H1 (cell line): ENCODE data around the gene LECT2. TPM values are rescaled to one million over a fixed set of nuclear protein-coding genes. Genes with fewer than 3 reads are reported as not detected.

Experiments
- CTCF ChIA-PET: fragments of 300-600 bp; sonication (Branson Sonifier 250); formaldehyde crosslinking; loops from one replicate; lab custom pipeline; 2021; ENCODE audit not compliant: partially characterized antibody; lab: Charles Lee
- POLR2A ChIA-PET: fragments of 300-600 bp; sonication (Branson Sonifier 250); formaldehyde crosslinking; loops from one replicate; lab custom pipeline; 2021; ENCODE audit warnings: inconsistent platforms; ENCODE audit not compliant: partially characterized antibody; lab: Charles Lee
- DNase-seq, 2 experiments: peaks; one replicate each; pipeline versions ENCODE4 v3.0.0 to v3.0.0-alpha.2; 2010 to 2022; ENCODE audit warnings: low spot score in 2 of 2, low read depth in 1 of 2, mixed read lengths in 1 of 2
- FAIRE-seq: peaks from 2 replicates; lab custom pipeline; 2011; peaks lifted over from hg19 to GRCh38; lab: Jason Lieb, UNC
- H2AFZ ChIP-seq: 2 replicates; pipeline ENCODE4 v1.8.1; 2012; ENCODE audit warnings: low read length, inconsistent platforms
- H2AK5ac ChIP-seq: 2 replicates; pipeline ENCODE4 v1.6.1; 2013; ENCODE audit warnings: low read depth, low read length
- H2BK120ac ChIP-seq: replicated peaks from 2 replicates; pipeline ENCODE3; 2013; ENCODE audit warnings: low read depth, low read length, inconsistent platforms
- H2BK12ac ChIP-seq: 2 replicates; pipeline ENCODE4 v1.6.1; 2013; ENCODE audit warnings: low read depth, low read length
- H2BK15ac ChIP-seq: 2 replicates; pipeline ENCODE4 v1.6.1; 2013; ENCODE audit warnings: low read length
- H2BK20ac ChIP-seq: 2 replicates; pipeline ENCODE4 v1.6.1; 2013; ENCODE audit warnings: low read length
- H2BK5ac ChIP-seq: 2 replicates; pipeline ENCODE4 v1.6.1; 2013; ENCODE audit warnings: low read depth, low read length
- H3K14ac ChIP-seq: 2 replicates; pipeline ENCODE4 v1.6.1; 2013; ENCODE audit warnings: inconsistent platforms; ENCODE audit not compliant: insufficient read length
- H3K18ac ChIP-seq: 2 replicates; pipeline ENCODE4 v1.6.1; 2013; ENCODE audit warnings: low read length; ENCODE audit errors: extremely low read depth
- H3K23ac ChIP-seq: 2 replicates; pipeline ENCODE4 v1.6.1; 2013; ENCODE audit warnings: inconsistent platforms; ENCODE audit not compliant: insufficient read length
- H3K23me2 ChIP-seq: 2 replicates; pipeline ENCODE4 v1.6.1; 2013; ENCODE audit warnings: low read depth, low read length
- H3K27ac ChIP-seq: 2 replicates; pipeline ENCODE4 v1.6.1; 2011; ENCODE audit warnings: low read depth, low read length, inconsistent platforms
- H3K27me3 ChIP-seq, 4 experiments: replicated peaks in 1 of 4; 1 replicate in 1 of 4; 2 replicates in 3 of 4; pipeline versions ENCODE4 v1.6.1 to v1.8.1; 2011 to 2013; ENCODE audit warnings: low read length in 3 of 4, mild to moderate bottlenecking in 3 of 4, inconsistent platforms in 2 of 4, mixed read lengths in 2 of 4, moderate library complexity in 1 of 4; ENCODE audit not compliant: control insufficient read depth in 3 of 4, insufficient read depth in 3 of 4; ENCODE audit errors: extremely low read depth in 1 of 4
- H3K36me3 ChIP-seq, 4 experiments: 2 replicates each; pipeline versions ENCODE4 v1.6.1 to v1.8.1; 2011 to 2013; ENCODE audit warnings: mild to moderate bottlenecking in 4 of 4, low read length in 3 of 4, moderate library complexity in 2 of 4, control low read depth in 1 of 4, inconsistent platforms in 1 of 4; ENCODE audit not compliant: insufficient read depth in 4 of 4, control insufficient read depth in 2 of 4
- H3K4ac ChIP-seq: replicated peaks from 2 replicates; pipeline ENCODE3; 2013; ENCODE audit warnings: low read length, low read depth, mixed read lengths, inconsistent platforms; ENCODE audit not compliant: insufficient read length
- H3K4me1 ChIP-seq, 4 experiments: replicated peaks in 1 of 4; 1 replicate in 1 of 4; 2 replicates in 3 of 4; pipeline versions ENCODE4 v1.6.1 to v1.8.1; 2011 to 2013; ENCODE audit warnings: low read length in 3 of 4, inconsistent platforms in 2 of 4, mixed read lengths in 1 of 4; ENCODE audit not compliant: insufficient read depth in 4 of 4, control insufficient read depth in 3 of 4
- H3K4me2 ChIP-seq, 2 experiments: 2 replicates each; pipeline versions ENCODE4 v1.6.1 to v1.8.1; 2011 to 2013; ENCODE audit warnings: low read depth in 2 of 2, low read length in 2 of 2, control low read depth in 1 of 2, inconsistent platforms in 1 of 2, mild to moderate bottlenecking in 1 of 2; ENCODE audit not compliant: insufficient read depth in 1 of 2
- H3K4me3 ChIP-seq, 4 experiments: fragments of 200-600, 300-600 bp in 1 of 4; sonication (generic), shearing (Covaris generic), sonication (Bioruptor Twin) in 1 of 4; 2 replicates each; pipeline versions ENCODE4 v1.5.1 to v1.8.1; 2011 to 2016; ENCODE audit warnings: low read length in 4 of 4, low read depth in 3 of 4, control low read depth in 2 of 4, inconsistent platforms in 2 of 4, mild to moderate bottlenecking in 2 of 4, mixed read lengths in 1 of 4, moderate library complexity in 1 of 4; ENCODE audit not compliant: insufficient read depth in 2 of 4; ENCODE audit errors: extremely low read depth in 1 of 4
- H3K56ac ChIP-seq: replicated peaks from 2 replicates; pipeline ENCODE3; 2013; ENCODE audit warnings: low read depth, mild to moderate bottlenecking, mixed read lengths, low read length, inconsistent platforms; ENCODE audit not compliant: insufficient read length
- H3K79me1 ChIP-seq: 2 replicates; pipeline ENCODE4 v1.6.1; 2013; ENCODE audit warnings: low read depth, low read length, control low read depth
- H3K79me2 ChIP-seq, 2 experiments: 2 replicates each; pipeline versions ENCODE4 v1.6.1 to v1.8.1; 2012 to 2013; ENCODE audit warnings: low read length in 2 of 2, mild to moderate bottlenecking in 2 of 2, inconsistent platforms in 1 of 2; ENCODE audit not compliant: insufficient read depth in 2 of 2, control insufficient read depth in 1 of 2
- H3K9ac ChIP-seq, 4 experiments: replicated peaks in 1 of 4; 1 replicate in 1 of 4; 2 replicates in 3 of 4; pipeline versions ENCODE4 v1.6.1 to v1.8.1; 2011 to 2013; ENCODE audit warnings: low read depth in 3 of 4, low read length in 3 of 4, control low read depth in 2 of 4, mild to moderate bottlenecking in 2 of 4, moderate library complexity in 2 of 4, inconsistent platforms in 1 of 4; ENCODE audit errors: extremely low read depth in 1 of 4
- H3K9me3 ChIP-seq, 2 experiments: 2 replicates each; pipeline versions ENCODE4 v1.6.1 to v1.8.1; 2012 to 2013; ENCODE audit warnings: mild to moderate bottlenecking in 2 of 2, moderate library complexity in 2 of 2, control low read depth in 1 of 2, inconsistent platforms in 1 of 2, low read depth in 1 of 2, low read length in 1 of 2, mixed read lengths in 1 of 2; ENCODE audit not compliant: insufficient read depth in 2 of 2
- H4K20me1 ChIP-seq, 2 experiments: replicated peaks in 1 of 2; 2 replicates each; pipeline versions ENCODE3 to v1.8.1; 2011 to 2013; ENCODE audit warnings: inconsistent platforms in 2 of 2, low read length in 2 of 2, mild to moderate bottlenecking in 1 of 2; ENCODE audit not compliant: insufficient read depth in 2 of 2, control insufficient read depth in 1 of 2
- H4K5ac ChIP-seq: 2 replicates; pipeline ENCODE4 v1.6.1; 2013; ENCODE audit warnings: low read length, low read depth, mixed read lengths, inconsistent platforms; ENCODE audit not compliant: insufficient read length
- H4K8ac ChIP-seq: 2 replicates; pipeline ENCODE4 v1.8.0; 2013; ENCODE audit warnings: mild to moderate bottlenecking, moderate library complexity, low read length, inconsistent platforms; ENCODE audit not compliant: insufficient read depth; ENCODE audit errors: extremely low read depth
- H4K91ac ChIP-seq: replicated peaks from 2 replicates; pipeline ENCODE3; 2013; ENCODE audit warnings: low read length, mixed read lengths, inconsistent platforms; ENCODE audit not compliant: insufficient read length
- ASH2L ChIP-seq: fragments of 200-600, 300-600 bp; sonication (generic); IDR thresholded peaks from one replicate; pipeline ENCODE4 v1.7.1; 2017; ENCODE audit warnings: low read length
- ATF2 ChIP-seq: IDR thresholded peaks from 2 replicates; pipeline ENCODE4 v1.6.1; 2012; ENCODE audit warnings: low read length, inconsistent platforms
- CEBPB ChIP-seq: IDR thresholded peaks from 2 replicates; pipeline ENCODE4 v1.6.1; 2012; ENCODE audit warnings: low read depth, low read length
- CREB1 ChIP-seq: IDR thresholded peaks from 2 replicates; pipeline ENCODE4 v1.6.1; 2012; ENCODE audit warnings: inconsistent platforms
- POLR2A ChIP-seq, 2 experiments: IDR thresholded peaks; 1 replicate in 1 of 2; 2 replicates in 1 of 2; pipeline ENCODE4 v1.6.1; 2011; ENCODE audit warnings: low read depth in 2 of 2, low read length in 2 of 2, mild to moderate bottlenecking in 2 of 2; ENCODE audit errors: control extremely low read depth in 1 of 2
- SIX5 ChIP-seq: IDR thresholded peaks from 2 replicates; pipeline ENCODE4 v1.6.1; 2011; ENCODE audit warnings: mild to moderate bottlenecking, low read depth, low read length
- SP1 ChIP-seq: IDR thresholded peaks from 2 replicates; pipeline ENCODE4 v1.6.1; 2011; ENCODE audit warnings: low read depth, low read length
- TBP ChIP-seq: IDR thresholded peaks from 2 replicates; pipeline ENCODE4 v1.6.1; 2011; ENCODE audit warnings: low read depth, low read length, improper control_type of control experiment
- USF2 ChIP-seq: IDR thresholded peaks from 2 replicates; pipeline ENCODE4 v1.6.1; 2011; ENCODE audit warnings: low read length, improper control_type of control experiment
- WGBS, 2 experiments: shearing (Covaris generic) in 1 of 2; methylation state at CpG; one replicate each; pipeline versions ENCODE4 v1.1.6 to v1.1.7; 2013 to 2015; ENCODE audit warnings: low lambda C conversion rate in 2 of 2, mixed read lengths in 2 of 2, inconsistent platforms in 1 of 2, low coverage in 1 of 2, missing lambda C conversion rate in 1 of 2; ENCODE audit not compliant: insufficient replicate concordance in 2 of 2, insufficient coverage in 1 of 2, insufficient read length in 1 of 2; ENCODE audit errors: extremely low coverage in 1 of 2, missing lambda C conversion rate in 1 of 2; 5-methylcytosine and 5-hydroxymethylcytosine counted together
- polyA plus RNA-seq, 7 experiments: library from polyadenylated mRNA; depleted of rRNA in 3 of 7; stranded (reverse) in 5 of 7; unstranded in 2 of 7; fragments of >200 nt in 5 of 7; fragments of 200-250 nt in 2 of 7; gene quantifications; 1 replicate in 5 of 7; 2 replicates in 1 of 7; 4 replicates in 1 of 7; pipeline versions ENCODE4 v1.2.1 to v1.2.3, GENCODE V29; 2011 to 2013; ENCODE audit warnings: missing spikeins in 2 of 7, mixed read lengths in 2 of 7
- total RNA-seq: library from RNA; stranded (reverse); fragmentation: NEBNext Ultra II Directional; extraction: Animal tissue kit (Norgen Biotek cat#: 25700); gene quantifications from 2 replicates; pipeline ENCODE4 v1.2.1, GENCODE V29; 2021
- TF ChIP-seq, protein P1 (sequence below): IDR thresholded peaks from 2 replicates; pipeline ENCODE4 v1.6.1; 2011; ENCODE audit warnings: low read depth, mild to moderate bottlenecking, low read length; ENCODE audit not compliant: insufficient read depth

The LECT2 gene
- total and polyA plus RNA-seq, 2 of the 8 experiments (the other 6 are each of a cell fraction or from before 2014, with no cell fraction given): not detected

DNA sequence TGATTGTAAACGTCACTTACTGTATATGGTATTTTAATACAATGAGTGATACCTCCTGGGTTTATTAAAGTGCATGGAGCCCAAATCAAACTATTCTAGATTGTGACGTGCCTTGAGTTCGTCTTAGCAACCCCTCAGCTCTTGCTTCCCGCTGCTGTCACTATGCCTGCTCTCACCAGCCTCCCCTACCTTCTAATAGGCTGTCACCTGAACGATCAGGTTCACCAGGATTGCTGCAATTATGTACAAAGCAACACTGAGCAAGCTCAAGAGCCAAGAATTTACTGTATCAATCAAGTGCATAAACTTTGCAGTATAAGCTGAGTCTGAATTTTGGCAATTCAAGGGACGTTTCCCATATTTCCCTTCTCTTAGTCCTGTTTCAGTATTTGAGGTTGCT lies 3.0 kb downstream of the LECT2 start:
- Histone ChIP-seq H3K36me3 (no peaks in the 10 kb centered on the region), H2BK120ac (no peak overlapping the region), H3K23ac (no peak overlapping the region), H3K23me2 (no peaks in the 10 kb centered on the region), H3K4me3 (no peak overlapping the region), H3K4me1 (no peaks in the 10 kb centered on the region), H4K91ac (no peak overlapping the region), H4K8ac (no peak overlapping the region), H3K9me3 (no peaks in the 10 kb centered on the region), H2BK12ac (no peak overlapping the region), H3K56ac (no peak overlapping the region), H3K27me3 (no peaks in the 10 kb centered on the region; a peak in 1 of 7 replicates), H2BK15ac (no peak overlapping the region), H3K18ac (no peak overlapping the region), H3K4ac (no peak overlapping the region), H3K27ac (no peak overlapping the region), H2BK20ac (no peak overlapping the region), H4K5ac (no peak overlapping the region), H2AFZ (no peak overlapping the region), H3K79me2 (no peaks in the 10 kb centered on the region), H3K9ac (no peak overlapping the region), H3K14ac (no peak overlapping the region), H3K4me2 (no peak overlapping the region), H2AK5ac (no peak overlapping the region), H4K20me1 (no peaks in the 10 kb centered on the region), H3K79me1 (no peaks in the 10 kb centered on the region), H2BK5ac (no peak overlapping the region)
- ChIA-PET CTCF (interaction anchor here (0.7 to 3.3 kb wide), 4 partner anchors 10 to 388 kb away, joined by 3 to 15 read pairs (median 3); no protein-coding TSS in a partner anchor), POLR2A (no interaction called here)
- DNase-seq (no peak), FAIRE-seq (no peak)
- WGBS, 2 experiments: 90% methylated on average over 6 of the region's 6 CpGs; no CpG with 5 or more reads in 1 of the 2 experiments
- TF ChIP-seq USF2: no peak
- TF ChIP-seq, protein P1, sequence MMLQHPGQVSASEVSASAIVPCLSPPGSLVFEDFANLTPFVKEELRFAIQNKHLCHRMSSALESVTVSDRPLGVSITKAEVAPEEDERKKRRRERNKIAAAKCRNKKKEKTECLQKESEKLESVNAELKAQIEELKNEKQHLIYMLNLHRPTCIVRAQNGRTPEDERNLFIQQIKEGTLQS: no peak
- no peak for TF ChIP-seq POLR2A (IDR thresholded peaks at IDR 0.05; ENCODE audit: control extremely low read depth in 1 of 2, low read depth in 2 of 2, low read length in 2 of 2)
- TF ChIP-seq CEBPB: no peak
- no peak for TF ChIP-seq TBP
- TF ChIP-seq SP1: no peak
- no peak for TF ChIP-seq SIX5
- no peak for TF ChIP-seq ASH2L
- no peak for TF ChIP-seq ATF2
- no peak for TF ChIP-seq CREB1
